HAP-1 (cell line): ENCODE measurements around the gene ZDHHC18.
"Not testable (repeated sequence)": the region's sequence is repeated elsewhere in the genome, so short reads cannot be mapped to it uniquely, and the experiment has no call there.

Experiments used
- DNase-seq, 2 experiments: peaks; one replicate each; pipeline ENCODE4 v3.0.0-alpha.2; 2016 to 2020; ENCODE audit warnings: low spot score in 2 of 2
- H3K27me3 ChIP-seq: fragments of 250-450 bp; sonication (Bioruptor Pico); 2 replicates; pipeline ENCODE4 v1.5.1; 2020; ENCODE audit warnings: low read depth, mild to moderate bottlenecking, moderate library complexity
- H3K36me3 ChIP-seq: fragments of 250-450 bp; sonication (Bioruptor Pico); replicated peaks from 2 replicates; pipeline ENCODE4 v1.5.1; 2020; ENCODE audit warnings: mild to moderate bottlenecking
- H3K4me1 ChIP-seq: fragments of 250-450 bp; sonication (Bioruptor Pico); 2 replicates; pipeline ENCODE4 v1.5.1; 2020; ENCODE audit warnings: mild to moderate bottlenecking
- H3K4me3 ChIP-seq: fragments of 250-450 bp; sonication (Bioruptor Pico); 2 replicates; pipeline ENCODE4 v1.5.1; 2020; ENCODE audit warnings: mild to moderate bottlenecking, moderate library complexity
- H3K9me3 ChIP-seq: fragments of 250-450 bp; sonication (Bioruptor Pico); 2 replicates; pipeline ENCODE4 v1.5.1; 2020; ENCODE audit warnings: mild to moderate bottlenecking, moderate library complexity
- in situ Hi-C: fragments of 300-500 bp; cut with MboI; formaldehyde crosslinking; loops from 3 replicates; pipeline ENCODE4 v1.14.3; 2020; ENCODE audit warnings: low sequenced_read_pairs, inconsistent platforms, mixed read lengths

Gene ZDHHC18

DNA sequence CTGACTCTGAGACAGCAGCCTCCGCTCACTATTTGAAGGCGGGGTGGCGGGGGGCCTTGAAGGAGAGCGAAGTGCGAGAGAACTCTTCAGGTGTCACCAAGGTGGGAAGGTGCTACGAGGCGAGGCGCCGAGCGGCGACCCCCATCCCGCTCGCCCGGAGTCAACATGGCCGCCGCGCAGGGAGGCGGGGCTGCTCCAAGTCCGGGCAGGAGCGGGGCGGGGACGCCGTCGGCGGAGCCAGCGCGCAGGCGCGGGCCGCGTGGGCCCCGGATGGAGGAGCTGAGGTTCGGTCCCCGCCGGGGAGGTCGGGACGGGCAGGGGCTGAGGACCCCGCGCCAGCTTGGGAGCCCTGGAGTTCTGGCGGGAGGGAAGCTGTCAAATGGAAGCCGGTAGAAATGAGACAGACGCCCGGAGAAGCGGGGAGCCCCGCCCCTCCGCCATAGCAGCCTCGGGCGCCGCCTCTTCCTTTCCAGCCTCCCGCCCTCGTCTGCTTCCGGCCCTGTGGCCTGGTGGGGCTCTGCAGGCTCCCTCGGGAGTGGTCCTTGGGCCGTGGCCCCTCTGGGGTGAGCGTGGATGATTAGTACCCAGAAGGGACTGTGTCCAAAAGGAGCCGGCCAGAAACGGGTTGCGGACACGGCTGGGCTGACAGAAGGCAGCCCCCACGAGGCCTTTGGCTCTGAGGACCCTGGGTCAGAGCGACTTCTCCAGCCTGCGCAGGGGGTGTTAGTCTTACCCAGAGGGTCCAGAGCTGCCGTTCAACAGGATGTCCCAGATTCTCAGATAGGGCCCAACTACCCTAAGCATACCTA is 38.6 kb upstream of the ZDHHC18 start, which contains the start of gene PIGV:
PIGV (plus strand) TSS at position 245 of the 809 bp plus-strand sequence. CDS start 2,866 bp downstream, outside the sequence.
- in situ Hi-C loops: loop anchor here (5.0 kb wide), 1 partner anchor 186 kb away; no protein-coding TSS in a partner anchor
- Histone ChIP-seq H3K27me3 (no peaks in the 10 kb centered on the region), H3K9me3 (no peaks in the 10 kb centered on the region), H3K36me3 (peaks cover 7% of the 10 kb centered on the region; the same call in 1 of the 2 replicates), H3K4me1 (peaks cover 40% of the 10 kb centered on the region), H3K4me3 (peak within 1 kb of the TSS; percentile 56)
- peak; percentile 76 to 88 for DNase-seq

GRCh38 chr1:26788515-26788785 is 38.0 kb upstream of the ZDHHC18 start:
- in situ Hi-C loops: loop anchor here (5.0 kb wide), 1 partner anchor 186 kb away; no protein-coding TSS in a partner anchor
- no peaks in the 10 kb centered on the region for H3K9me3 ChIP-seq

GRCh38 chr1:26788836-26789611 is 37.5 kb upstream of the ZDHHC18 start:
- no peaks in the 10 kb centered on the region for H3K9me3 ChIP-seq
- no peaks in the 10 kb centered on the region for H3K27me3 ChIP-seq
- peaks cover 33% of the 10 kb centered on the region for H3K4me1 ChIP-seq
- in situ Hi-C loops: loop anchor here (5.0 kb wide), 1 partner anchor 187 kb away; no protein-coding TSS in a partner anchor
- H3K36me3 ChIP-seq: no peaks in the 10 kb centered on the region
- H3K4me3 ChIP-seq: peak overlapping the region; percentile 56
- peak; percentile 86 to 91 for DNase-seq

More at GRCh38 chr1:26788515-26788785, 38.0 kb upstream of the ZDHHC18 start:
- Histone ChIP-seq H3K4me3 (peak overlapping the region; percentile 56), H3K36me3 (peaks cover 2% of the 10 kb centered on the region; the same call in 1 of the 2 replicates), H3K27me3 (no peaks in the 10 kb centered on the region), H3K4me1 (peaks cover 37% of the 10 kb centered on the region)
- DNase-seq: no peak

DNA sequence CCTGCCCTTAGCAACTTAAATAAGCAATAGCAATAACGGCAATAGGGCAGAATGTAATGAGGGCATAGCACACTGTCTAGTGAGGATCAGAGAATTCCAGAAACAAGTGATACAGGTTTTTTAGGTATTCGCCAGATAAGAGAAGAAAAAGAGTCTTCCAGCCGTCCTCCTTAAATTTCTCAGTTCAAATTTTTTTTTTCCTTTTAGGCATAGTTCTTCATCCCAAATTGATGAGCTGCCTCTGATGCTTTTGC is 36.9 kb upstream of the ZDHHC18 start:
- H3K4me1 ChIP-seq: peaks cover 29% of the 10 kb centered on the region
- DNase-seq: no peak
- H3K4me3 ChIP-seq: no peak overlapping the region
- no peaks in the 10 kb centered on the region for H3K27me3 ChIP-seq
- no peaks in the 10 kb centered on the region for H3K9me3 ChIP-seq
- in situ Hi-C loops: loop anchor here (5.0 kb wide), 1 partner anchor 187 kb away; no protein-coding TSS in a partner anchor
- no peaks in the 10 kb centered on the region for H3K36me3 ChIP-seq

- in situ Hi-C loops: loop anchor here (5.0 kb wide), 1 partner anchor 188 kb away; no protein-coding TSS in a partner anchor
- Histone ChIP-seq H3K4me1 (peaks cover 29% of the 10 kb centered on the region), H3K4me3 (no peak overlapping the region)
Observed at GRCh38 chr1:26789931-26790330, 36.6 kb upstream of the ZDHHC18 start.

GRCh38 chr1:26790551-26790953 is 35.9 kb upstream of the ZDHHC18 start:
- no peak for DNase-seq
- Histone ChIP-seq H3K4me1 (peaks cover 29% of the 10 kb centered on the region), H3K36me3 (no peaks in the 10 kb centered on the region), H3K4me3 (no peak overlapping the region), H3K27me3 (no peaks in the 10 kb centered on the region), H3K9me3 (no peaks in the 10 kb centered on the region)
- in situ Hi-C loops: no loop called here

More at GRCh38 chr1:26789931-26790330, 36.6 kb upstream of the ZDHHC18 start:
- H3K9me3 ChIP-seq: no peaks in the 10 kb centered on the region
- no peaks in the 10 kb centered on the region for H3K27me3 ChIP-seq
- DNase-seq: no peak
- no peaks in the 10 kb centered on the region for H3K36me3 ChIP-seq

- Histone ChIP-seq H3K4me1 (peaks cover 24% of the 10 kb centered on the region), H3K9me3 (no peaks in the 10 kb centered on the region), H3K27me3 (no peaks in the 10 kb centered on the region), H3K4me3 (no peak overlapping the region), H3K36me3 (no peaks in the 10 kb centered on the region)
- in situ Hi-C loops: no loop called here
- no peak for DNase-seq
Observed at GRCh38 chr1:26791148-26791547, 35.3 kb upstream of the ZDHHC18 start.

DNA sequence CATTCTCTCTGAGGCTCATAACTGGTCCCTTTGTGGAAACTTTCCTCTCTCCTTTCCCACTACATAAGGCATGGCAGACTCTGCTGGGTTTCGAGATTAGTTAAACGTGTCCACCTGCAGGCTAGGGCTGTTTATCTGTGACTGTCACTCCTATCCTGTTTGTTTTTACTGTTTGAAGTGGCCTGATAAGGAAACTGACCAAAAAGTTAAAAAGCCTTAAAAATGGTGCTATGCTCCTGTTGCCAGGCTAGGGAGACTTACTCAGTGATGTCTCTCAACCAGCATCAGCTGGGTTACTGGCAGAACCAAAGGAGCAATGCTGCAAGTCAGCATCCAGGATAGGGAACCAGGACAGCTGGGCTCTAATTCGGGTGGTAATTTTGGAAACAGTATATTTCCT is 34.9 kb upstream of the ZDHHC18 start:
- Histone ChIP-seq H3K9me3 (no peaks in the 10 kb centered on the region), H3K4me3 (no peak overlapping the region), H3K4me1 (peaks cover 19% of the 10 kb centered on the region), H3K27me3 (no peaks in the 10 kb centered on the region), H3K36me3 (no peaks in the 10 kb centered on the region)
- DNase-seq: no peak
- in situ Hi-C loops: no loop called here

- Histone ChIP-seq H3K27me3 (no peaks in the 10 kb centered on the region), H3K4me3 (no peak overlapping the region), H3K4me1 (peaks cover 11% of the 10 kb centered on the region), H3K36me3 (no peaks in the 10 kb centered on the region), H3K9me3 (no peaks in the 10 kb centered on the region)
- DNase-seq: no peak
- in situ Hi-C loops: no loop called here
Observed at GRCh38 chr1:26792924-26793323, 33.6 kb upstream of the ZDHHC18 start.

DNA sequence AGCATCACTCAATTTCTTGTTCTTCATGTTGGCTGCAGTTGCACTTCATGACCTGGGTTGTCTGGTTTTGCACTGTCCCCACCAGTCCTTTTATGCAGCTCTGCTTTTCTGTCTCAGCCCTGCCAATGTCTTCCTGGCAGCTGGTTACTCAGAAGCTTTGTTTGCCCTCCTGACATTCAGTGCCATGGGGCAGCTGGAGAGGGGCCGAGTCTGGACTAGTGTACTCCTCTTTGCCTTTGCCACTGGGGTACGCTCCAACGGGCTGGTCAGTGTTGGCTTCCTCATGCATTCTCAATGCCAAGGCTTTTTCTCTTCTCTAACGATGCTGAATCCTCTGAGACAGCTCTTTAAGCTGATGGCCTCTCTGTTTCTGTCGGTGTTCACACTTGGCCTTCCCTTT is 32.1 kb upstream of the ZDHHC18 start:
- H3K36me3 ChIP-seq: no peaks in the 10 kb centered on the region
- in situ Hi-C loops: no loop called here
- H3K27me3 ChIP-seq: no peaks in the 10 kb centered on the region; the same call in 1 of the 2 replicates
- DNase-seq: no peak
- peaks cover under 1% of the 10 kb centered on the region; the same call in 1 of the 2 replicates for H3K4me1 ChIP-seq
- H3K4me3 ChIP-seq: no peak overlapping the region
- no peaks in the 10 kb centered on the region for H3K9me3 ChIP-seq

DNA sequence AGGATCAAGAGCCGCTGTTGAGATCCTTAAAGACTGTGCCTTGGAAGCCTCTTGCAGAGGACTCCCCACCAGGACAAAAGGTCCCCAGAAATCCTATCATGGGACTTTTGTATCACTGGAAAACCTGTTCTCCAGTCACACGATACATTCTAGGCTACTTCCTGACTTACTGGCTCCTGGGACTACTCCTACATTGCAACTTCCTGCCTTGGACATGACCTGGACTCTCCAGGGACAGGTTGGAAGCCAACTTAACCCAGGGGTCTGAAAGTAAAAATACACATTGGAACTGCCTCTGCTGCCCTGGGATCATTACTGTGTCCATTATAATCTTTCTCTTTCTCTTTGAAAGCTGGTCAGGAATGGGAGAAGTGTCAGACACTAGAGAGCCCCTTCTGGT is 28.9 kb upstream of the ZDHHC18 start:
- no peaks in the 10 kb centered on the region for H3K9me3 ChIP-seq
- in situ Hi-C loops: no loop called here
- no peaks in the 10 kb centered on the region; the same call in 1 of the 2 replicates for H3K27me3 ChIP-seq
- DNase-seq: no peak
- no peaks in the 10 kb centered on the region for H3K4me1 ChIP-seq
- H3K36me3 ChIP-seq: no peaks in the 10 kb centered on the region
- H3K4me3 ChIP-seq: no peak overlapping the region

DNA sequence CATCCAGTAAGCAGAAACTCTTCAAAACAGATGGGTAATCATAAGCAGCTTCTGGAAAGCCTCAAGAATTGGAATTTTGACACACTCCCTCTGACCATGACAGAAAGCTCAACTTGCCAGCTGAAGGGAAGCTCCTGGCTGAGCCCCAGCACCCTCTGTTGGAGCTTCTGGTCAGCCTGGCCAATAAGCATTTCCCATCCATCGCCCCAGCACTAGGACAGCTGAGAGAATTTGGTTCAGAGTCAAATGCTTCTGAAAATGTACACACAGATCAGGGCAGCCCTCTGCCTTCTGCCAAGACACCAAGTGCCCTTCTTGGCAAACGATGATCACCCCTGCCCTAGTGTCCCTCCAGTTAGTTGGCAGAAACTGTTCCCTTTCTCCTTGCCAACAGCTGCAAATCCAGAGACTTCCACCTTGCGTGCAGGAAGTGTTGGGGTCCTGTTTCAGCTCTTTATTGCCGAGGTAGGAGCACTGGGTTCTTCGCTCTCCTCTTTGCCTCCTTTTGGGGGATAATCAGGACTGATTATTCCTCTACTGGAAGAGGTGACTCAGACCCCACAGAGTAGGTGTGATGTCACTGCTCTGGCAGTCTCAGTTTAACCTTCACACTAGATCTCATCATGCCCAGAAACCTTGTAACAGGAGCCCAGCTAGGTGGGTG is 26.9 kb upstream of the ZDHHC18 start:
- H3K27me3 ChIP-seq: no peaks in the 10 kb centered on the region; the same call in 1 of the 2 replicates
- no peak for DNase-seq
- H3K36me3 ChIP-seq: no peaks in the 10 kb centered on the region
- in situ Hi-C loops: no loop called here
- H3K4me3 ChIP-seq: no peak overlapping the region
- H3K4me1 ChIP-seq: no peaks in the 10 kb centered on the region
- H3K9me3 ChIP-seq: no peaks in the 10 kb centered on the region

- H3K9me3 ChIP-seq, H3K4me1 ChIP-seq, in situ Hi-C loops, DNase-seq, H3K36me3 ChIP-seq, H3K27me3 ChIP-seq, H3K4me3 ChIP-seq: not testable (repeated sequence)
Observed at GRCh38 chr1:26803932-26804331, 22.6 kb upstream of the ZDHHC18 start.
